H1 (cell line): ENCODE measurements around the gene CSF3R. TPM values are rescaled to one million over a fixed set of nuclear protein-coding genes. Genes with fewer than 3 reads are reported as not detected.

Source experiments
- CTCF ChIA-PET: fragments of 300-600 bp; sonication (Branson Sonifier 250); formaldehyde crosslinking; loops from one replicate; lab custom pipeline; 2021; ENCODE audit not compliant: partially characterized antibody; lab: Charles Lee
- POLR2A ChIA-PET: fragments of 300-600 bp; sonication (Branson Sonifier 250); formaldehyde crosslinking; loops from one replicate; lab custom pipeline; 2021; ENCODE audit warnings: inconsistent platforms; ENCODE audit not compliant: partially characterized antibody; lab: Charles Lee
- DNase-seq, 2 experiments: peaks; one replicate each; pipeline versions ENCODE4 v3.0.0 to v3.0.0-alpha.2; 2010 to 2022; ENCODE audit warnings: low spot score in 2 of 2, low read depth in 1 of 2, mixed read lengths in 1 of 2
- FAIRE-seq: peaks from 2 replicates; lab custom pipeline; 2011; peaks lifted over from hg19 to GRCh38; lab: Jason Lieb, UNC
- H2AFZ ChIP-seq: 2 replicates; pipeline ENCODE4 v1.8.1; 2012; ENCODE audit warnings: low read length, inconsistent platforms
- H2AK5ac ChIP-seq: 2 replicates; pipeline ENCODE4 v1.6.1; 2013; ENCODE audit warnings: low read depth, low read length
- H2BK120ac ChIP-seq: replicated peaks from 2 replicates; pipeline ENCODE3; 2013; ENCODE audit warnings: low read depth, low read length, inconsistent platforms
- H2BK12ac ChIP-seq: 2 replicates; pipeline ENCODE4 v1.6.1; 2013; ENCODE audit warnings: low read depth, low read length
- H2BK15ac ChIP-seq: 2 replicates; pipeline ENCODE4 v1.6.1; 2013; ENCODE audit warnings: low read length
- H2BK20ac ChIP-seq: 2 replicates; pipeline ENCODE4 v1.6.1; 2013; ENCODE audit warnings: low read length
- H2BK5ac ChIP-seq: 2 replicates; pipeline ENCODE4 v1.6.1; 2013; ENCODE audit warnings: low read depth, low read length
- H3K14ac ChIP-seq: 2 replicates; pipeline ENCODE4 v1.6.1; 2013; ENCODE audit warnings: inconsistent platforms; ENCODE audit not compliant: insufficient read length
- H3K18ac ChIP-seq: 2 replicates; pipeline ENCODE4 v1.6.1; 2013; ENCODE audit warnings: low read length; ENCODE audit errors: extremely low read depth
- H3K23ac ChIP-seq: 2 replicates; pipeline ENCODE4 v1.6.1; 2013; ENCODE audit warnings: inconsistent platforms; ENCODE audit not compliant: insufficient read length
- H3K23me2 ChIP-seq: 2 replicates; pipeline ENCODE4 v1.6.1; 2013; ENCODE audit warnings: low read depth, low read length
- H3K27ac ChIP-seq: 2 replicates; pipeline ENCODE4 v1.6.1; 2011; ENCODE audit warnings: low read depth, low read length, inconsistent platforms
- H3K27me3 ChIP-seq, 4 experiments: replicated peaks in 1 of 4; 1 replicate in 1 of 4; 2 replicates in 3 of 4; pipeline versions ENCODE4 v1.6.1 to v1.8.1; 2011 to 2013; ENCODE audit warnings: low read length in 3 of 4, mild to moderate bottlenecking in 3 of 4, inconsistent platforms in 2 of 4, mixed read lengths in 2 of 4, moderate library complexity in 1 of 4; ENCODE audit not compliant: control insufficient read depth in 3 of 4, insufficient read depth in 3 of 4; ENCODE audit errors: extremely low read depth in 1 of 4
- H3K36me3 ChIP-seq, 4 experiments: 2 replicates each; pipeline versions ENCODE4 v1.6.1 to v1.8.1; 2011 to 2013; ENCODE audit warnings: mild to moderate bottlenecking in 4 of 4, low read length in 3 of 4, moderate library complexity in 2 of 4, control low read depth in 1 of 4, inconsistent platforms in 1 of 4; ENCODE audit not compliant: insufficient read depth in 4 of 4, control insufficient read depth in 2 of 4
- H3K4ac ChIP-seq: replicated peaks from 2 replicates; pipeline ENCODE3; 2013; ENCODE audit warnings: low read length, low read depth, mixed read lengths, inconsistent platforms; ENCODE audit not compliant: insufficient read length
- H3K4me1 ChIP-seq, 4 experiments: replicated peaks in 1 of 4; 1 replicate in 1 of 4; 2 replicates in 3 of 4; pipeline versions ENCODE4 v1.6.1 to v1.8.1; 2011 to 2013; ENCODE audit warnings: low read length in 3 of 4, inconsistent platforms in 2 of 4, mixed read lengths in 1 of 4; ENCODE audit not compliant: insufficient read depth in 4 of 4, control insufficient read depth in 3 of 4
- H3K4me2 ChIP-seq, 2 experiments: 2 replicates each; pipeline versions ENCODE4 v1.6.1 to v1.8.1; 2011 to 2013; ENCODE audit warnings: low read depth in 2 of 2, low read length in 2 of 2, control low read depth in 1 of 2, inconsistent platforms in 1 of 2, mild to moderate bottlenecking in 1 of 2; ENCODE audit not compliant: insufficient read depth in 1 of 2
- H3K4me3 ChIP-seq, 4 experiments: fragments of 200-600, 300-600 bp in 1 of 4; sonication (generic), shearing (Covaris generic), sonication (Bioruptor Twin) in 1 of 4; 2 replicates each; pipeline versions ENCODE4 v1.5.1 to v1.8.1; 2011 to 2016; ENCODE audit warnings: low read length in 4 of 4, low read depth in 3 of 4, control low read depth in 2 of 4, inconsistent platforms in 2 of 4, mild to moderate bottlenecking in 2 of 4, mixed read lengths in 1 of 4, moderate library complexity in 1 of 4; ENCODE audit not compliant: insufficient read depth in 2 of 4; ENCODE audit errors: extremely low read depth in 1 of 4
- H3K56ac ChIP-seq: replicated peaks from 2 replicates; pipeline ENCODE3; 2013; ENCODE audit warnings: low read depth, mild to moderate bottlenecking, mixed read lengths, low read length, inconsistent platforms; ENCODE audit not compliant: insufficient read length
- H3K79me1 ChIP-seq: 2 replicates; pipeline ENCODE4 v1.6.1; 2013; ENCODE audit warnings: low read depth, low read length, control low read depth
- H3K79me2 ChIP-seq, 2 experiments: 2 replicates each; pipeline versions ENCODE4 v1.6.1 to v1.8.1; 2012 to 2013; ENCODE audit warnings: low read length in 2 of 2, mild to moderate bottlenecking in 2 of 2, inconsistent platforms in 1 of 2; ENCODE audit not compliant: insufficient read depth in 2 of 2, control insufficient read depth in 1 of 2
- H3K9ac ChIP-seq, 4 experiments: replicated peaks in 1 of 4; 1 replicate in 1 of 4; 2 replicates in 3 of 4; pipeline versions ENCODE4 v1.6.1 to v1.8.1; 2011 to 2013; ENCODE audit warnings: low read depth in 3 of 4, low read length in 3 of 4, control low read depth in 2 of 4, mild to moderate bottlenecking in 2 of 4, moderate library complexity in 2 of 4, inconsistent platforms in 1 of 4; ENCODE audit errors: extremely low read depth in 1 of 4
- H3K9me3 ChIP-seq, 2 experiments: 2 replicates each; pipeline versions ENCODE4 v1.6.1 to v1.8.1; 2012 to 2013; ENCODE audit warnings: mild to moderate bottlenecking in 2 of 2, moderate library complexity in 2 of 2, control low read depth in 1 of 2, inconsistent platforms in 1 of 2, low read depth in 1 of 2, low read length in 1 of 2, mixed read lengths in 1 of 2; ENCODE audit not compliant: insufficient read depth in 2 of 2
- H4K20me1 ChIP-seq, 2 experiments: replicated peaks in 1 of 2; 2 replicates each; pipeline versions ENCODE3 to v1.8.1; 2011 to 2013; ENCODE audit warnings: inconsistent platforms in 2 of 2, low read length in 2 of 2, mild to moderate bottlenecking in 1 of 2; ENCODE audit not compliant: insufficient read depth in 2 of 2, control insufficient read depth in 1 of 2
- H4K5ac ChIP-seq: 2 replicates; pipeline ENCODE4 v1.6.1; 2013; ENCODE audit warnings: low read length, low read depth, mixed read lengths, inconsistent platforms; ENCODE audit not compliant: insufficient read length
- H4K8ac ChIP-seq: 2 replicates; pipeline ENCODE4 v1.8.0; 2013; ENCODE audit warnings: mild to moderate bottlenecking, moderate library complexity, low read length, inconsistent platforms; ENCODE audit not compliant: insufficient read depth; ENCODE audit errors: extremely low read depth
- H4K91ac ChIP-seq: replicated peaks from 2 replicates; pipeline ENCODE3; 2013; ENCODE audit warnings: low read length, mixed read lengths, inconsistent platforms; ENCODE audit not compliant: insufficient read length
- GTF2F1 ChIP-seq: IDR thresholded peaks from 2 replicates; pipeline ENCODE4 v1.6.1; 2012; ENCODE audit warnings: low read depth, low read length, improper control_type of control experiment, borderline replicate concordance
- KDM5A ChIP-seq: fragments of 200-600 bp; IDR thresholded peaks from 2 replicates; pipeline ENCODE4 v1.7.1; 2012; ENCODE audit warnings: mild to moderate bottlenecking, low read length, inconsistent platforms, mixed read lengths
- SIX5 ChIP-seq: IDR thresholded peaks from 2 replicates; pipeline ENCODE4 v1.6.1; 2011; ENCODE audit warnings: mild to moderate bottlenecking, low read depth, low read length
- WGBS, 2 experiments: shearing (Covaris generic) in 1 of 2; methylation state at CpG; one replicate each; pipeline versions ENCODE4 v1.1.6 to v1.1.7; 2013 to 2015; ENCODE audit warnings: low lambda C conversion rate in 2 of 2, mixed read lengths in 2 of 2, inconsistent platforms in 1 of 2, low coverage in 1 of 2, missing lambda C conversion rate in 1 of 2; ENCODE audit not compliant: insufficient replicate concordance in 2 of 2, insufficient coverage in 1 of 2, insufficient read length in 1 of 2; ENCODE audit errors: extremely low coverage in 1 of 2, missing lambda C conversion rate in 1 of 2; 5-methylcytosine and 5-hydroxymethylcytosine counted together
- polyA plus RNA-seq, 7 experiments: library from polyadenylated mRNA; depleted of rRNA in 3 of 7; stranded (reverse) in 5 of 7; unstranded in 2 of 7; fragments of >200 nt in 5 of 7; fragments of 200-250 nt in 2 of 7; gene quantifications; 1 replicate in 5 of 7; 2 replicates in 1 of 7; 4 replicates in 1 of 7; pipeline versions ENCODE4 v1.2.1 to v1.2.3, GENCODE V29; 2011 to 2013; ENCODE audit warnings: missing spikeins in 2 of 7, mixed read lengths in 2 of 7
- total RNA-seq: library from RNA; stranded (reverse); fragmentation: NEBNext Ultra II Directional; extraction: Animal tissue kit (Norgen Biotek cat#: 25700); gene quantifications from 2 replicates; pipeline ENCODE4 v1.2.1, GENCODE V29; 2021
- TF ChIP-seq, protein P1 (sequence below), 3 experiments: IDR thresholded peaks; 1 replicate in 2 of 3; 2 replicates in 1 of 3; pipeline versions ENCODE4 v1.5.1 to v1.6.1; 2011; ENCODE audit warnings: low read length in 3 of 3, mild to moderate bottlenecking in 3 of 3, inconsistent platforms in 2 of 3, low read depth in 1 of 3, moderate library complexity in 1 of 3; ENCODE audit not compliant: insufficient read depth in 1 of 3; ENCODE audit errors: control extremely low read depth in 1 of 3

The CSF3R gene
- total and polyA plus RNA-seq, 2 of the 8 experiments (the other 6 are each of a cell fraction or from before 2014, with no cell fraction given): not detected

DNA sequence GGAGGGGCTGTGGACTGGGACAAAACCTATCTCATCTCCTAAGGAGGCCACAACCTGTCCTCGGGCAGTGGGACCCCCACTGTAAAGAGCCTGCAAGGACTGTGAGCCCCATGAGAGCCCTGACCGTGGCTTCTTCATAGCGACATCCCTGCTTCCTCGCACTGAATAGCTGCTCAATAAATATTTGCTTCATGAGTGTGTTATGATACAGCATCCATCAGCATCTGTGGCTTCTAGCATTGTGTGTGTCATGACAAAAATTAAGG, 40.5 kb upstream of the CSF3R start:
- FAIRE-seq: no peak
- Histone ChIP-seq H3K79me2 (no peaks in the 10 kb centered on the region), H3K56ac (no peak overlapping the region), H3K18ac (no peak overlapping the region), H3K9me3 (no peaks in the 10 kb centered on the region), H3K4ac (no peak overlapping the region), H3K36me3 (no peaks in the 10 kb centered on the region), H2BK12ac (no peak overlapping the region), H2BK120ac (no peak overlapping the region), H3K4me1 (peaks cover 0 to 5% (median 1%) of the 10 kb centered on the region in 4 experiments; a peak in 2 of 7 replicates), H2BK15ac (no peak overlapping the region), H3K27me3 (no peaks in the 10 kb centered on the region), H3K27ac (no peak overlapping the region), H4K91ac (no peak overlapping the region), H3K79me1 (no peaks in the 10 kb centered on the region), H2BK20ac (no peak overlapping the region), H3K23me2 (no peaks in the 10 kb centered on the region), H2AFZ (no peak overlapping the region), H4K20me1 (no peaks in the 10 kb centered on the region), H4K8ac (no peak overlapping the region), H2AK5ac (no peak overlapping the region), H4K5ac (no peak overlapping the region), H3K4me3 (no peak overlapping the region), H2BK5ac (no peak overlapping the region), H3K4me2 (no peak overlapping the region), H3K14ac (no peak overlapping the region), H3K9ac (no peak overlapping the region), H3K23ac (no peak overlapping the region)
- no peak for DNase-seq
- WGBS, 2 experiments: 88% methylated on average over 4 of the region's 4 CpGs; no CpG with 5 or more reads in 1 of the 2 experiments
- ChIA-PET CTCF (interaction anchor here (0.6 to 1.3 kb wide), 5 partner anchors 10 to 885 kb away, joined by 3 to 4 read pairs (median 3); no protein-coding TSS in a partner anchor), POLR2A (no interaction called here)
- TF ChIP-seq, protein P1, sequence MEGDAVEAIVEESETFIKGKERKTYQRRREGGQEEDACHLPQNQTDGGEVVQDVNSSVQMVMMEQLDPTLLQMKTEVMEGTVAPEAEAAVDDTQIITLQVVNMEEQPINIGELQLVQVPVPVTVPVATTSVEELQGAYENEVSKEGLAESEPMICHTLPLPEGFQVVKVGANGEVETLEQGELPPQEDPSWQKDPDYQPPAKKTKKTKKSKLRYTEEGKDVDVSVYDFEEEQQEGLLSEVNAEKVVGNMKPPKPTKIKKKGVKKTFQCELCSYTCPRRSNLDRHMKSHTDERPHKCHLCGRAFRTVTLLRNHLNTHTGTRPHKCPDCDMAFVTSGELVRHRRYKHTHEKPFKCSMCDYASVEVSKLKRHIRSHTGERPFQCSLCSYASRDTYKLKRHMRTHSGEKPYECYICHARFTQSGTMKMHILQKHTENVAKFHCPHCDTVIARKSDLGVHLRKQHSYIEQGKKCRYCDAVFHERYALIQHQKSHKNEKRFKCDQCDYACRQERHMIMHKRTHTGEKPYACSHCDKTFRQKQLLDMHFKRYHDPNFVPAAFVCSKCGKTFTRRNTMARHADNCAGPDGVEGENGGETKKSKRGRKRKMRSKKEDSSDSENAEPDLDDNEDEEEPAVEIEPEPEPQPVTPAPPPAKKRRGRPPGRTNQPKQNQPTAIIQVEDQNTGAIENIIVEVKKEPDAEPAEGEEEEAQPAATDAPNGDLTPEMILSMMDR (IDR thresholded peaks at IDR 0.05; ENCODE audit: control extremely low read depth in 1 of 3, insufficient read depth in 1 of 3, low read depth in 1 of 3, low read length in 3 of 3): no peak
- TF ChIP-seq SIX5: no peak
- TF ChIP-seq GTF2F1: no peak
- no peak for TF ChIP-seq KDM5A
